Measurements from ENCODE around the gene CHI3L1.

GRCh38 chr1:203178821-203179666 is 7.5 kb downstream of the CHI3L1 start:
- TF ChIP-seq FOXK2 (IDR thresholded peaks at IDR 0.05) (no peak), FOXA1 (IDR thresholded peaks at IDR 0.05) (no peak), ELF4 (IDR thresholded peaks at IDR 0.05) (no peak), SP1 (IDR thresholded peaks at IDR 0.05) (no peak)
